Calu3 (cell line): ENCODE results near the gene ADGRD1. TPM values are rescaled to one million over a fixed set of nuclear protein-coding genes. Genes with fewer than 3 reads are reported as not detected.

Source experiments
- BruUV-seq: library from RNA; stranded (reverse); fragments of 400-500 nt; replicated peaks from 2 replicates; lab custom pipeline; 2021; lab: Mats Ljungman, UMichigan
- CTCF ChIA-PET: fragments of 300-600 bp; sonication (Branson Sonifier 250); formaldehyde crosslinking; loops from one replicate; lab custom pipeline; 2022; ENCODE audit warnings: antibody characterized with exemption; lab: Charles Lee
- DNase-seq: peaks from one replicate; pipeline ENCODE4 v3.0.0; 2022
- H3K27ac Mint-ChIP-seq: one replicate; pipeline ENCODE4 v1.8.0; 2022; ENCODE audit warnings: mixed read lengths; ENCODE audit not compliant: unreplicated experiment
- H3K27me3 Mint-ChIP-seq: one replicate; pipeline ENCODE4 v1.8.0; 2022; ENCODE audit warnings: mixed read lengths; ENCODE audit not compliant: unreplicated experiment
- H3K36me3 Mint-ChIP-seq: one replicate; pipeline ENCODE4 v1.8.0; 2022; ENCODE audit warnings: mild to moderate bottlenecking, moderate library complexity, mixed read lengths; ENCODE audit not compliant: insufficient read depth, unreplicated experiment
- H3K4me1 Mint-ChIP-seq: one replicate; pipeline ENCODE4 v1.8.0; 2022; ENCODE audit warnings: mild to moderate bottlenecking, low read depth, mixed read lengths; ENCODE audit not compliant: unreplicated experiment
- H3K4me3 Mint-ChIP-seq: one replicate; pipeline ENCODE4 v1.8.0; 2022; ENCODE audit warnings: mild to moderate bottlenecking, low read depth, moderate library complexity, mixed read lengths; ENCODE audit not compliant: unreplicated experiment
- H3K9me3 Mint-ChIP-seq: one replicate; pipeline ENCODE4 v1.8.0; 2022; ENCODE audit warnings: low read depth, mixed read lengths; ENCODE audit not compliant: unreplicated experiment
- intact Hi-C: fragments of 100-400 bp; cut with micrococcal nuclease; formaldehyde crosslinking; loops from one replicate; pipeline ENCODE4 v1.10.0; 2022; ENCODE audit not compliant: unreplicated experiment
- total RNA-seq: library from RNA; stranded (reverse); gene quantifications from 2 replicates; pipeline ENCODE4 v1.2.3, GENCODE V29; 2022
- TF ChIP-seq, protein P1 (sequence below): fragments of 200-600 bp; IDR thresholded peaks from one replicate; pipeline ENCODE4 v1.8.0; 2022; ENCODE audit warnings: antibody characterized with exemption; ENCODE audit not compliant: unreplicated experiment

ADGRD1 gene
- total RNA-seq, 1 experiment from 2014 or later = not detected

DNA sequence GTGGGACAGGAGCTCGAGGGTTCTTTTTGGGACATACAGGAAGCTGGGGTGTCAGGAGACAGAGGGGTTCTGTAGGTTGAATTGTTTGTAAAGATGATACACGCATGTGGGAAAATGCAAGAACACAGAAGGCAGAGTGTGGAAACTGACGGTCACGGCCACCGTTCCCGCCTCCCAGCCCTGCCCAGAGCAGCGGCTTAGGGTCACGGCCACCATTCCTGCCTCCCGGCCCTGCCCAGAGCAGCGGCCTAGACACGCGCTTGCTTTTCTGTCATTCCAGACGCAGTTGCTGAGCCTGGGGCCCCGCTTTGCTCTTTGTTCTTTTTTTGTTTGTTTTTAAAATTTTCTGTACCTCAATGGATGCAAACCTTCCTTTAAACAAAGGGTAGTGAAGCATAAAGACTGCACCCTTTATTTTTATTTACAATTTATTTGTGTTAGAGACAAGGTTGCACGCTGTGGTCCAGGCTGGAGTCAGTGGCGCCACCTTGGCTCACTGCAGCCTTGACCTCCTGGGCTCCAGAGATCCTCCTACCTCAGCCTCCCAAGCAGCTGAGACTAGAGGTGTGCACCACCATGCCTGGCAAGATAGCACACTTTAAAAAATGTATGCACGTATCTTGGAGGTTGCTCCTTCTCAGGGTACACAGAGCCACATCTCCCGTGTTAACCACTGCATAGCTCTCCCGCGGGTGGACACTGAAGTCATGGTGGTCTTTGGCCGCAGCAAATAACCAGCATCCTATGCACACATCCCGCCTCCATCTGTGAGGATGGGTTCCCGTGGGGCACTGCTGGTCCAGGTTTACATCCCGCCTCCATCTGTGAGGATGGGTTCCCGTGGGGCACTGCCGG lies 142.3 kb downstream of the ADGRD1 start:
- TF ChIP-seq, protein P1, sequence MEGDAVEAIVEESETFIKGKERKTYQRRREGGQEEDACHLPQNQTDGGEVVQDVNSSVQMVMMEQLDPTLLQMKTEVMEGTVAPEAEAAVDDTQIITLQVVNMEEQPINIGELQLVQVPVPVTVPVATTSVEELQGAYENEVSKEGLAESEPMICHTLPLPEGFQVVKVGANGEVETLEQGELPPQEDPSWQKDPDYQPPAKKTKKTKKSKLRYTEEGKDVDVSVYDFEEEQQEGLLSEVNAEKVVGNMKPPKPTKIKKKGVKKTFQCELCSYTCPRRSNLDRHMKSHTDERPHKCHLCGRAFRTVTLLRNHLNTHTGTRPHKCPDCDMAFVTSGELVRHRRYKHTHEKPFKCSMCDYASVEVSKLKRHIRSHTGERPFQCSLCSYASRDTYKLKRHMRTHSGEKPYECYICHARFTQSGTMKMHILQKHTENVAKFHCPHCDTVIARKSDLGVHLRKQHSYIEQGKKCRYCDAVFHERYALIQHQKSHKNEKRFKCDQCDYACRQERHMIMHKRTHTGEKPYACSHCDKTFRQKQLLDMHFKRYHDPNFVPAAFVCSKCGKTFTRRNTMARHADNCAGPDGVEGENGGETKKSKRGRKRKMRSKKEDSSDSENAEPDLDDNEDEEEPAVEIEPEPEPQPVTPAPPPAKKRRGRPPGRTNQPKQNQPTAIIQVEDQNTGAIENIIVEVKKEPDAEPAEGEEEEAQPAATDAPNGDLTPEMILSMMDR = no peak
- DNase-seq = no peak
- peaks cover 37% of the 10 kb centered on the region for H3K27me3 Mint-ChIP-seq
- intact Hi-C loops = no loop called here
- no peaks in the 10 kb centered on the region for H3K9me3 Mint-ChIP-seq
- no peak overlapping the region for H3K4me3 Mint-ChIP-seq
- no peaks in the 10 kb centered on the region for H3K36me3 Mint-ChIP-seq
- H3K4me1 Mint-ChIP-seq = no peaks in the 10 kb centered on the region
- BruUV-seq = no TSS peak
- no peak overlapping the region for H3K27ac Mint-ChIP-seq
- CTCF ChIA-PET = no interaction called here

DNA sequence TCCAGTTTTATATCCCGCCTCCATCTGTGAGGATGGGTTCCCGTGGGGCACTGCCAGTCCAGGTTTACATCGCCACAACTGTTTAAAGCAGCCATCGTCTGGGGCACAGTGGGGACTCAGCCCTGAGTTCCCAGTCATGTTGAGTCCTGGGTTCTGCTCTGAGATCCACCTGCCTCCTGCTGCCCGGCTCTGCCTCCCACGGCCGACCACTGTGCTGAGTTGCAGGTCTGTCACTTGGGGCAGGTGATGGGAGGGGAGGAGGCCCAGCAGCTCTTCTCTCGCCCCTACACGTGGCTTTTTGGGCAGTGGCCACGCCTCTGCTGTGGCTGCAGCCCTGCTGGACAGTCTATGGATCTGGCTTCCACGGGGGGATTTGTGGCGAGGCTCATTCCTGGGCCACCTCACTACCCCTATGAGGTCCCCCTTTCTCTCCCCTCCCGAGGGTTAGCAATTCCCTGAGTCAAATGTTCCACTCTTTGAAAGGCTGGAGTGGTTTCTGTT lies 143.0 kb downstream of the ADGRD1 start:
- no TSS peak for BruUV-seq
- intact Hi-C loops = no loop called here
- CTCF ChIA-PET = no interaction called here
- peaks cover 32% of the 10 kb centered on the region for H3K27me3 Mint-ChIP-seq
- TF ChIP-seq, protein P1 = no peak
- H3K4me1 Mint-ChIP-seq = no peaks in the 10 kb centered on the region
- H3K4me3 Mint-ChIP-seq = no peak overlapping the region
- H3K36me3 Mint-ChIP-seq = no peaks in the 10 kb centered on the region
- H3K9me3 Mint-ChIP-seq = no peaks in the 10 kb centered on the region
- no peak for DNase-seq
- no peak overlapping the region for H3K27ac Mint-ChIP-seq

DNA sequence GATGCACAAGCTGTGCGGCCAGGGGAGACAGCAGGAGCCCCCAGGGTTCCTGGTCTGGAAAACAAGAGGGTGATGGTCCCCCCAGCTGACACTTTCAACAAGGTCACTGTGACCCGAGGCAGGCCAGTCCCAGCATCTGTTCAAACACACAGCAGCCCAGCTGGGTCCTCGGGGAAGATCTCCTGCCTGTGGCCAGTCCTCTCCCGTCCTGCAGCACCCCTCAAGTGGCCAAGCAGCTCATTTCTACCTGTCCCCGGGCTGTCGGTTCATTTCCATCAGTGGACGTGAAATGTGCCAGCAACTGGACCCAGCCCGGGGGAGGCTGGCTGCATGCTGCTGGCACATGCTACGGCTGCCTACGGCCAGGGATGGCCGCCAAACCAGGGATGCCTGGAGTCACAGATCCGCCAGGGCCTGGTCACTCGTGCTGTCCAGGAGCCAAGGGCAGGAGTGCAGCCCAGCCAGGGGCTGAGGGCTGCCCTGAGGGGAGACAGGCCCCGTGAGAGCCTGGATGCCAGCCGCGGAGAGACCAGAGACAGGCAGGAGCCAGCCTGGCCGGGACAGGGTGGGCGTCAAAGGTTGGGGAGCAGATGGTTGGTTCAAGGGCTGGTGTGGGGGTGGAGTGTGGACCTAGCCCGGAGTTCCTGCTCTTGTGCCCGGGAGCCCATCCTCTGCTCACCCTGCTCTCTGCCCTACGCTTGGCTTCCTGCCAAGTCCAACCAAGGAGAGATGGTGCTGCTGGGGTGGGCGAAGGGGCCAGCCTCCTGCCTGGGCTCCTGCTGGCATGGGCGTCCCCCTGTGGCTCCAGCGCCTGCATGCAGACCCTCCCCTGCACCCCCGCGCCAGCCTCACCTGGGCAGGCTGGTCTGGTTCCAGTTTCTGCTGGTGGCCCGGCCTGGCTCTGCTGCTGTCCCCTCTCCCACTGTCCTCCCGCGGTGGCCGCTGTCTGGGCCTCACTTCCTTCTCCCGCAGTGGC lies 143.8 kb downstream of the ADGRD1 start:
- no peaks in the 10 kb centered on the region for H3K36me3 Mint-ChIP-seq
- H3K27me3 Mint-ChIP-seq = peaks cover 25% of the 10 kb centered on the region
- no peak overlapping the region for H3K4me3 Mint-ChIP-seq
- no peak overlapping the region for H3K27ac Mint-ChIP-seq
- no peaks in the 10 kb centered on the region for H3K4me1 Mint-ChIP-seq
- H3K9me3 Mint-ChIP-seq = no peaks in the 10 kb centered on the region
- intact Hi-C loops = no loop called here
- DNase-seq = no peak
- CTCF ChIA-PET = no interaction called here
- TF ChIP-seq, protein P1 = no peak
- BruUV-seq = no TSS peak

DNA sequence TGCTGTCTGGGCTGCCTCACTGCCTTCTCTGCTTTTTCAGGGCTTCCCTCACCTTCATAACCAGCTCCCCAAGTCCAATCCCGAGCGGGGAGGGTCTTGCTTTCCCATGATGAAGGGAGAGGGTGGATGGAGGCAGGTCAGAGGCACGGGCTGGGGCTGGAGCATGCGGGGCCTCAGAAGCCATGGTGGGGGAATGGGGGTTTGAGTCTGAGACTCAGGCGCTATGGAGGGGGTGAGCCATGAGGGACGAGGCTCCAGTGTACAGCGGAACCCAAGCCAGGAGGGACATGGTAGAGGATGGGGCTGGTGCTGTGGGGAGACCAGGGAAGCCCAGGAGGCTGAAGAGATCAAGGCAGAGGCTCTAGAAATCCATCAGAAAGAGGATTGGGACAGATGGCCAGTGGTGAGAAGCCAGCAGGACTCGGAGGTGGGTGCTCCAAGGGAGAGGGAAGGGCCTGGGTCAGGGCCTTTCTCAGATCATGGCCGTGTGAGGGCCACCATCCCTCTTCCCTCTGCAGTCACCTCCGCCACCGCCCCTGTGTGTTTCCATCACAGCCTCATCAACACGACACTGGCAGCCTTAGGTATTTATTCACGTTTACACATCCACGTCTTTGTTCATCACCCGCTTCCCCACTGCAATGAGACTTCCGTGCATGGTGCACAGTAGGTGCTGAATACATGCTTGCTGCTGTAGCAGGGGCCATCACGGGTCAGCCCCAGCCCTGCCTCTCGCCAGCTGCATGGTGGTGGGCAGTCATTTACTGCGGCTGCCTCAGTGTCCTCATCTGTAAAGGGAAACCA lies 144.7 kb downstream of the ADGRD1 start:
- CTCF ChIA-PET = interaction anchor here (0.9 kb wide), 1 partner anchor 292 kb away, joined by 3 read pairs; no protein-coding TSS in a partner anchor
- BruUV-seq = no TSS peak
- Mint-ChIP-seq H3K27me3 (peaks cover 16% of the 10 kb centered on the region), H3K4me1 (no peaks in the 10 kb centered on the region), H3K9me3 (no peaks in the 10 kb centered on the region), H3K4me3 (no peak overlapping the region), H3K27ac (no peak overlapping the region), H3K36me3 (no peaks in the 10 kb centered on the region)
- TF ChIP-seq, protein P1 = no peak
- intact Hi-C loops = no loop called here
- DNase-seq = no peak
